Measurements from ENCODE around the gene CCNL1.

The CCNL1 gene

GRCh38 chr3:157102098-157102497 lies 57.8 kb downstream of the CCNL1 start:
- no peak for DNase-seq

- no peak for DNase-seq
These were observed 58.5 kb downstream of the CCNL1 start for GRCh38 chr3:157101486-157101885.

- DNase-seq, result no peak
These were observed 59.1 kb downstream of the CCNL1 start for GRCh38 chr3:157100608-157101396.

GRCh38 chr3:157100096-157100477 lies 59.9 kb downstream of the CCNL1 start:
- DNase-seq, result no peak

- DNase-seq, result no peak
These were observed 60.4 kb downstream of the CCNL1 start for GRCh38 chr3:157099326-157100095.

GRCh38 chr3:157098823-157099185 lies 61.1 kb downstream of the CCNL1 start:
- DNase-seq, result no peak

GRCh38 chr3:157098121-157098822 lies 61.7 kb downstream of the CCNL1 start:
- DNase-seq, result no peak

Measured in NCI-H1436 treated with DMSO at 0.1 percent for 48 hours (cell line).